Activated CD8-positive, alpha-beta T cell treated with anti-CD3 and anti-CD28 coated beads for 36 hours (primary cell): ENCODE measurements around the gene ANKFY1. TPM values are rescaled to one million over a fixed set of nuclear protein-coding genes. Genes with fewer than 3 reads are reported as not detected.

Source experiments
- ATAC-seq: fragments of 200-7000 bp; cut with Tn5 transposase; one replicate; pipeline ENCODE4 v1.10.0; 2021; ENCODE audit warnings: mild to moderate bottlenecking, moderate library complexity
- CTCF ChIA-PET: fragments of 350-600 bp; sonication (Branson Sonifier 250); formaldehyde crosslinking; loops from one replicate; lab custom pipeline; 2021; ENCODE audit warnings: antibody characterized with exemption; lab: Charles Lee
- POLR2A ChIA-PET: fragments of 350-600 bp; sonication (Branson Sonifier 250); formaldehyde crosslinking; loops from one replicate; lab custom pipeline; 2021; ENCODE audit warnings: antibody characterized with exemption; lab: Charles Lee
- DNase-seq: peaks from one replicate; pipeline ENCODE4 v3.0.0-alpha.2; 2020
- H3K27ac Mint-ChIP-seq: one replicate; pipeline ENCODE4 v1.8.0; 2021; ENCODE audit warnings: mild to moderate bottlenecking, mixed read lengths
- H3K27me3 Mint-ChIP-seq: one replicate; pipeline ENCODE4 v1.8.0; 2021; ENCODE audit warnings: mixed read lengths
- H3K36me3 Mint-ChIP-seq: one replicate; pipeline ENCODE4 v1.8.0; 2021; ENCODE audit warnings: low read depth, mixed read lengths
- H3K4me1 Mint-ChIP-seq: one replicate; pipeline ENCODE4 v1.8.0; 2021; ENCODE audit warnings: low read depth, mixed read lengths
- H3K4me3 Mint-ChIP-seq: one replicate; pipeline ENCODE4 v1.8.0; 2021; ENCODE audit warnings: mild to moderate bottlenecking, moderate library complexity, mixed read lengths
- H3K9me3 Mint-ChIP-seq: one replicate; pipeline ENCODE4 v1.8.0; 2021; ENCODE audit warnings: mixed read lengths
- intact Hi-C: fragments of 100-400 bp; cut with micrococcal nuclease; formaldehyde crosslinking; loops from one replicate; pipeline ENCODE4 v1.10.0; 2022
- total RNA-seq, 2 experiments: library from RNA; stranded (reverse); gene quantifications; one replicate each; pipeline ENCODE4 v1.2.3, GENCODE V29; 2021
- TF ChIP-seq, protein P1 (sequence below): fragments of 200-600 bp; IDR thresholded peaks from one replicate; pipeline ENCODE4 v1.8.0; 2022; ENCODE audit warnings: antibody characterized with exemption, mild to moderate bottlenecking

Gene ANKFY1
- total RNA-seq, 2 experiments from 2014 or later, result 46.3 to 46.8 TPM

DNA sequence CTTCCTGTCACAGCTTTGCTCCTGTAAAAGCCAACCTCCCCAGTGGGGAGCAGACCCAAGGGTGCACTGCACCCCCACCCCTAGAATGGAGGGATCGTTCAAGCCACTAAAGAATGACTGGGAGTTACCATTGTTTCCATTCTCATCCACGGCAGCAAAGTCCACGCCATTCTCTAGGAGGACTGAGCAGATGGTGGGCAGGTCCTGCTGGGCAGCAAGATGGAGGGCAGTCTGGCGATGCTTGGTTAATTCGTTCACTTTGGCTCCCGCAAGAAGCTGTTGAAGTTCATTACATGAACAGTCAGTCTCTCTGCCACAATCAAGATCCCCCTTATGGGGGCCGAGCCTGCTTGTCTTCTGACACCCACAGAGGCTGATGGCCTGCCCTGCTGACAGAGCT, 90.0 kb downstream of the ANKFY1 start:
- ChIA-PET POLR2A (interaction anchor here (0.5 to 1.0 kb wide), 2 partner anchors 12 to 551 kb away, joined by 3 to 4 read pairs; no protein-coding TSS in a partner anchor), CTCF (no interaction called here)
- Mint-ChIP-seq H3K27ac (peak overlapping the region; percentile 70), H3K36me3 (peaks cover 69% of the 10 kb centered on the region), H3K27me3 (no peaks in the 10 kb centered on the region), H3K4me1 (peaks cover 48% of the 10 kb centered on the region), H3K4me3 (no peak overlapping the region), H3K9me3 (no peaks in the 10 kb centered on the region)
- TF ChIP-seq, protein P1, sequence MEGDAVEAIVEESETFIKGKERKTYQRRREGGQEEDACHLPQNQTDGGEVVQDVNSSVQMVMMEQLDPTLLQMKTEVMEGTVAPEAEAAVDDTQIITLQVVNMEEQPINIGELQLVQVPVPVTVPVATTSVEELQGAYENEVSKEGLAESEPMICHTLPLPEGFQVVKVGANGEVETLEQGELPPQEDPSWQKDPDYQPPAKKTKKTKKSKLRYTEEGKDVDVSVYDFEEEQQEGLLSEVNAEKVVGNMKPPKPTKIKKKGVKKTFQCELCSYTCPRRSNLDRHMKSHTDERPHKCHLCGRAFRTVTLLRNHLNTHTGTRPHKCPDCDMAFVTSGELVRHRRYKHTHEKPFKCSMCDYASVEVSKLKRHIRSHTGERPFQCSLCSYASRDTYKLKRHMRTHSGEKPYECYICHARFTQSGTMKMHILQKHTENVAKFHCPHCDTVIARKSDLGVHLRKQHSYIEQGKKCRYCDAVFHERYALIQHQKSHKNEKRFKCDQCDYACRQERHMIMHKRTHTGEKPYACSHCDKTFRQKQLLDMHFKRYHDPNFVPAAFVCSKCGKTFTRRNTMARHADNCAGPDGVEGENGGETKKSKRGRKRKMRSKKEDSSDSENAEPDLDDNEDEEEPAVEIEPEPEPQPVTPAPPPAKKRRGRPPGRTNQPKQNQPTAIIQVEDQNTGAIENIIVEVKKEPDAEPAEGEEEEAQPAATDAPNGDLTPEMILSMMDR, result no peak
- no peak for ATAC-seq
- intact Hi-C loops, result no loop called here
- DNase-seq, result no peak

DNA sequence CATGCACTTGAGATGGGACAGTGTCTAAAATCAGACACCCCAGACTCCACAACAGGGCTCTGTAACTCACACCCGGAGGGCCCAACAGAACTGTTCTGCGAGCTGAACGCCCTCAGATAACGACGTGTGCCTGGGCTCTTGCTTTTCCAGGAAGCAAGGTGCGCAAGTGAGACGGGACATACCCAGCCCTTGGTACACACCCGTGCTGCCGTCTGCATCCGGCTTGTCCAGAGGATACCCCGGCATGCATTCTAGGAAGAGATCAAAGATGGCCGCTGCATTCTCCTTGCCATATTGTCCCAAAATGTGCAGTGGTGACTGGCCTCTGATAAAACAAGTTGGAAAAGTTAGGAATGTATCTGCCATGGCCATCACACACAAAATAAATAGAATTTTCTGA, 91.4 kb downstream of the ANKFY1 start:
- DNase-seq, result no peak
- no peak overlapping the region for H3K4me3 Mint-ChIP-seq
- H3K4me1 Mint-ChIP-seq, result peaks cover 37% of the 10 kb centered on the region
- H3K9me3 Mint-ChIP-seq, result no peaks in the 10 kb centered on the region
- POLR2A ChIA-PET, result no interaction called here
- peaks cover 64% of the 10 kb centered on the region for H3K36me3 Mint-ChIP-seq
- CTCF ChIA-PET, result interaction anchor here (1.1 kb wide), 1 partner anchor 12 kb away, joined by 3 read pairs; no protein-coding TSS in a partner anchor
- H3K27ac Mint-ChIP-seq, result no peak overlapping the region
- intact Hi-C loops, result no loop called here
- ATAC-seq, result no peak
- H3K27me3 Mint-ChIP-seq, result no peaks in the 10 kb centered on the region
- TF ChIP-seq, protein P1, result no peak

GRCh38 chr17:4170639-4171280, 93.0 kb downstream of the ANKFY1 start:
- peaks cover 66% of the 10 kb centered on the region for H3K36me3 Mint-ChIP-seq
- peaks cover 21% of the 10 kb centered on the region for H3K4me1 Mint-ChIP-seq
- no peak overlapping the region for H3K27ac Mint-ChIP-seq
- ATAC-seq, result no peak
- DNase-seq, result no peak
- ChIA-PET POLR2A (interaction anchor here (1.1 kb wide), 1 partner anchor 13 kb away, joined by 3 read pairs; no protein-coding TSS in a partner anchor), CTCF (interaction anchor here (1.0 kb wide), 1 partner anchor 25 kb away, joined by 3 read pairs; no protein-coding TSS in a partner anchor)
- TF ChIP-seq, protein P1, result no peak
- H3K4me3 Mint-ChIP-seq, result no peak overlapping the region
- no peaks in the 10 kb centered on the region for H3K27me3 Mint-ChIP-seq
- H3K9me3 Mint-ChIP-seq, result no peaks in the 10 kb centered on the region
- intact Hi-C loops, result no loop called here

GRCh38 chr17:4167786-4168185, 96.0 kb downstream of the ANKFY1 start:
- intact Hi-C loops, result no loop called here
- TF ChIP-seq, protein P1, result no peak
- no peak overlapping the region for H3K27ac Mint-ChIP-seq
- POLR2A ChIA-PET, result interaction anchor here (2.9 kb wide), 1 partner anchor 10 kb away, joined by 7 read pairs; no protein-coding TSS in a partner anchor
- CTCF ChIA-PET, result interaction anchor here (2.3 kb wide), 1 partner anchor 11 kb away, joined by 6 read pairs; no protein-coding TSS in a partner anchor
- peak; percentile 11 for DNase-seq
- H3K9me3 Mint-ChIP-seq, result no peaks in the 10 kb centered on the region
- no peak for ATAC-seq
- no peak overlapping the region for H3K4me3 Mint-ChIP-seq
- no peaks in the 10 kb centered on the region for H3K4me1 Mint-ChIP-seq
- no peaks in the 10 kb centered on the region for H3K27me3 Mint-ChIP-seq
- H3K36me3 Mint-ChIP-seq, result peaks cover 49% of the 10 kb centered on the region

DNA sequence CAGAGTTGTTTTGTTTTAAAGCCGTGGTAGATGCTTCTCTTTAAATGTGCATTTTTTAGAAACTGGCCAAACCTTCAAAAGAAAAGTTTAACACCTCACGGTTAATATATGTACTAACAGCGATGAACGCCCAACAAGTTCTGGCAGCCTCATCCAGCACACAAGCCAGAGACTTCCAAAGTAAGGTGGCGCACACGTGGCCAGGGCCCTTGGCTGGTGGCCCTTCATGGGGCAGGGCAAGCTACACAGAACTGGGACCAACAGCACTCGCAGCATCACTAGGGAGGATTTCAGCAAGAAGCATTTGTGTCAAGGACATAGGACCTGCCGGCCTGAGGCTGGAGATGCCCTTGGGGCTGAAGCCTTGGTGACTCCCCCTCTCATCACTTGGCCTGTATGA, 97.4 kb downstream of the ANKFY1 start:
- ChIA-PET POLR2A (interaction anchor here (2.9 kb wide), 1 partner anchor 9 kb away, joined by 7 read pairs; no protein-coding TSS in a partner anchor), CTCF (interaction anchor here (2.3 kb wide), 1 partner anchor 9 kb away, joined by 6 read pairs; no protein-coding TSS in a partner anchor)
- intact Hi-C loops, result no loop called here
- Mint-ChIP-seq H3K4me3 (no peak overlapping the region), H3K27ac (no peak overlapping the region), H3K36me3 (peaks cover 41% of the 10 kb centered on the region), H3K9me3 (no peaks in the 10 kb centered on the region), H3K27me3 (no peaks in the 10 kb centered on the region), H3K4me1 (no peaks in the 10 kb centered on the region)
- TF ChIP-seq, protein P1, result no peak
- no peak for DNase-seq
- no peak for ATAC-seq
